GM12892 (cell line): ENCODE results near the gene HPS6.

Experiments
- POLR2A ChIP-seq: IDR thresholded peaks from 2 replicates; pipeline ENCODE4 v1.6.1; 2011; ENCODE audit warnings: low read depth, low read length, control low read depth
- POLR2AphosphoS5 ChIP-seq: IDR thresholded peaks from 2 replicates; pipeline ENCODE4 v1.6.1; 2011; ENCODE audit warnings: low read depth, low read length, control low read depth

- no peak for TF ChIP-seq POLR2AphosphoS5
- TF ChIP-seq POLR2A = no peak
These were observed 631 bp downstream of the HPS6 start for GRCh38 chr10:102065561-102066398.
